Neutrophil (primary cell): ENCODE results near the gene WDR37.
"Not testable (repeated sequence)": the region's sequence is repeated elsewhere in the genome, so short reads cannot be mapped to it uniquely, and the experiment has no call there.

ENCODE experiments used
- H3K27ac ChIP-seq: fragments of 200-600 bp; sonication (generic); 2 replicates; pipeline ENCODE4 v1.5.1; 2016; ENCODE audit warnings: mild to moderate bottlenecking, moderate library complexity
- H3K27me3 ChIP-seq: fragments of 200-600 bp; sonication (generic); 2 replicates; pipeline ENCODE4 v1.6.0; 2016; ENCODE audit warnings: mild to moderate bottlenecking
- H3K36me3 ChIP-seq: fragments of 200-600 bp; sonication (generic); 2 replicates; pipeline ENCODE4 v1.5.1; 2017
- H3K4me1 ChIP-seq, 2 experiments: fragments of 200-600 bp in 1 of 2; sonication (generic) in 1 of 2; 1 replicate in 1 of 2; 2 replicates in 1 of 2; pipeline versions ENCODE4 v1.5.1 to v1.6.1; 2013 to 2016; ENCODE audit warnings: low read depth in 1 of 2, low read length in 1 of 2, mild to moderate bottlenecking in 1 of 2, moderate library complexity in 1 of 2; ENCODE audit not compliant: control insufficient read depth in 1 of 2, insufficient read depth in 1 of 2
- H3K4me3 ChIP-seq, 2 experiments: fragments of 200-600 bp in 1 of 2; sonication (generic) in 1 of 2; 1 replicate in 1 of 2; 2 replicates in 1 of 2; pipeline ENCODE4 v1.5.1; 2013 to 2016; ENCODE audit warnings: low read depth in 1 of 2, low read length in 1 of 2, mild to moderate bottlenecking in 1 of 2, moderate library complexity in 1 of 2
- H3K9me3 ChIP-seq: fragments of 200-600 bp; sonication (generic); 2 replicates; pipeline ENCODE4 v1.5.1; 2016
- TF ChIP-seq, protein P1 (sequence below): fragments of 200-600 bp; sonication (generic); IDR thresholded peaks from 2 replicates; pipeline ENCODE4 v1.5.1; 2016; ENCODE audit warnings: antibody characterized with exemption

The WDR37 gene

DNA sequence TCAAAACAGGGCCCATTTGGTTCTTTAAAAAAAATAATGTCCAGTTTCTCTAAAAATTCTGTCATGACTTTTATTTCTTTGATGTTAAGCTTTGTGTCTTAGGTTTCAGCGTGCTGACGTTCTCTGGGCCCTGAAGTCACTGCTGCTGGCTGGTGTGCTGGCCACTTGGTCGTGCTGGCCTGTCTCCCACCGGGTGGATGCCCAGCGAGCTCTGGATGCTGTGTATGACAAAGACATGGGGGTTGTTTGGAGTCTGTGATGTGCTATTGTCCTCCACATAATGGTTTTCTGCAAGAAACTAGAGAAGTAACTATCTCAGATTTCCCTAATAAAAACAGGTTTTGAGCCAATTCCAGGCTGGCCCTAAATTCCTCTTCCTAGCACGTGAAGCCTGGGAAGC is 21.0 kb upstream of the WDR37 start:
- no peak overlapping the region for H3K4me3 ChIP-seq
- TF ChIP-seq, protein P1, sequence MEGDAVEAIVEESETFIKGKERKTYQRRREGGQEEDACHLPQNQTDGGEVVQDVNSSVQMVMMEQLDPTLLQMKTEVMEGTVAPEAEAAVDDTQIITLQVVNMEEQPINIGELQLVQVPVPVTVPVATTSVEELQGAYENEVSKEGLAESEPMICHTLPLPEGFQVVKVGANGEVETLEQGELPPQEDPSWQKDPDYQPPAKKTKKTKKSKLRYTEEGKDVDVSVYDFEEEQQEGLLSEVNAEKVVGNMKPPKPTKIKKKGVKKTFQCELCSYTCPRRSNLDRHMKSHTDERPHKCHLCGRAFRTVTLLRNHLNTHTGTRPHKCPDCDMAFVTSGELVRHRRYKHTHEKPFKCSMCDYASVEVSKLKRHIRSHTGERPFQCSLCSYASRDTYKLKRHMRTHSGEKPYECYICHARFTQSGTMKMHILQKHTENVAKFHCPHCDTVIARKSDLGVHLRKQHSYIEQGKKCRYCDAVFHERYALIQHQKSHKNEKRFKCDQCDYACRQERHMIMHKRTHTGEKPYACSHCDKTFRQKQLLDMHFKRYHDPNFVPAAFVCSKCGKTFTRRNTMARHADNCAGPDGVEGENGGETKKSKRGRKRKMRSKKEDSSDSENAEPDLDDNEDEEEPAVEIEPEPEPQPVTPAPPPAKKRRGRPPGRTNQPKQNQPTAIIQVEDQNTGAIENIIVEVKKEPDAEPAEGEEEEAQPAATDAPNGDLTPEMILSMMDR: no peak
- H3K27me3 ChIP-seq: no peaks in the 10 kb centered on the region
- peaks cover 22% of the 10 kb centered on the region for H3K36me3 ChIP-seq
- no peaks in the 10 kb centered on the region for H3K4me1 ChIP-seq
- no peaks in the 10 kb centered on the region for H3K9me3 ChIP-seq
- H3K27ac ChIP-seq: no peak overlapping the region

DNA sequence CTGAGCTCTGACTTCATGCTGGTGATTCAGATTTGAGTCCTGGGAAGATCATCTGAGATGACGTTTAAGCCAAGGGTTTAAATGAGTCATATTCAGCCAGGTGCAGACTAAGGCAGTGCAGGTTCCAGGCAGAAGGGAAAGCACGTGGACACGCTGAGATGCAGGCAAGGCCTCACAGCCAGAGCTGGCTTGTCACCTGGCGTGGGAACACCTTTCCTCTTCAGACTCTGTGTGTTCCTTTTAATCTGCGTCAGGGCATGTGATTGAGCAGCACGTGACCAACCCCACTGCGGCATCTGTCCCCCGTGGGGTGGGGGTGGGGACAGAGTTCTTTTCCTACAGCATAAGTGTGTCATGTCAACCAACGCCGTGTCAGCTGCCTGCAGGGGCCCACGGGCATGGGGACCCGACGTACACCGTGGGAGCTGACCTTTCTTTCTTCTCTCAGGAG is 19.8 kb upstream of the WDR37 start:
- no peaks in the 10 kb centered on the region for H3K4me1 ChIP-seq
- no peaks in the 10 kb centered on the region for H3K9me3 ChIP-seq
- H3K4me3 ChIP-seq: no peak overlapping the region
- TF ChIP-seq, protein P1: no peak
- no peak overlapping the region for H3K27ac ChIP-seq
- H3K36me3 ChIP-seq: peaks cover 33% of the 10 kb centered on the region
- no peaks in the 10 kb centered on the region for H3K27me3 ChIP-seq

DNA sequence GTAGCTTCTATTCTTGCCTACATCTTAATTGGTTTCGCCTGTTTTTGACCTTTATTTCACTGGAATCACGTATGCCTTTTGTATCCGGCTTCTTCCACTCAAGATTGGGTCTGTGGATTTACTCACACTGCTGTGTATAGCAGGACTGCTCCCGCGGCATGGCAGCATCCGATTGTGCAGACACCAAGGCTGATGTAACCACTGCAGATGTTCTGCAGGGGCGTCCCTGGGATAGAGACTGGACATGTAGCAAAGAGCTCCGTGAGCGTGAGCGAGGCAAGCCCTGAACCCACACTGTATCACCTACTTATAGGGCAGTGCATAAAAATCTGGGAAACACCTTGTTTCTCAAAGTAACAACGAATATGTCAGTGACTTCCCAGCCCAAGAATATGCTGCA is 19.1 kb upstream of the WDR37 start:
- H3K27me3 ChIP-seq: no peaks in the 10 kb centered on the region
- no peak overlapping the region for H3K27ac ChIP-seq
- no peaks in the 10 kb centered on the region for H3K9me3 ChIP-seq
- H3K4me1 ChIP-seq: peaks cover 3 to 4% of the 10 kb centered on the region in 2 experiments
- H3K4me3 ChIP-seq: no peak overlapping the region
- H3K36me3 ChIP-seq: peaks cover 33% of the 10 kb centered on the region
- TF ChIP-seq, protein P1: no peak

DNA sequence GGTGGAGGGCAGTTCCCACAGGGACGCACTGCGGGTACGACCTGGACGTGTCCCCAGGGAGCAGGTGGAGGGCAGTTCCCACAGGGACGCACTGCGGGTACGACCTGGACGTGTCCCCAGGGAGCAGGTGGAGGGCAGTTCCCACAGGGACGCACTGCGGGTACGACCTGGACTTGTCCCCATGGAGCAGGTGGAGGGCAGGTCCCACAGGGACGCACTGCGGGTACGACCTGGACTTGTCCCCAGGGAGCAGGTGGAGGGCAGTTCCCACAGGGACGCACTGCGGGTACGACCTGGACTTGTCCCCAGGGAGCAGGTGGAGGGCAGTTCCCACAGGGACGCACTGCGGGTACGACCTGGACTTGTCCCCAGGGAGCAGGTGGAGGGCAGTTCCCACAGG is 17.4 kb upstream of the WDR37 start:
- H3K27ac ChIP-seq, H3K27me3 ChIP-seq, H3K9me3 ChIP-seq, H3K4me3 ChIP-seq: not testable (repeated sequence)
- peaks cover 17 to 20% of the 10 kb centered on the region in 2 experiments for H3K4me1 ChIP-seq
- peaks cover 33% of the 10 kb centered on the region for H3K36me3 ChIP-seq

DNA sequence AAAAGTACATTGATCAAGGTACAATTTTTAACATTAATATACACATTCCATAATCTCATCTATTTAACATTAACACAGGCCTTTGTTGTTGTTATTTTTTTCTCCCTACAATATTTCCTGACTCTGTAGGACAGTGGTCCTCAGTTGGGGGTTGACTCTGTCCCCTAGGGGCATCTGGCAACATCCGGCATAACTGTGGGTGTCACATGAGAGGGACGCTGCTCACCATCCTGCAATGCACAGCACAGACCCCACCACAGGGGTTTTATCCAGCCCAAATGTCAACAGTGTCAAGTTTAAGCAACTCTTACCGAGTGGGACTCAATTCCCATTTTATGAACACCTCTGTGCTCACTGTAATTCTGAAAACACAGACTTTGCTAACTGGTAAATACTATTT is 16.1 kb upstream of the WDR37 start:
- Histone ChIP-seq H3K4me3 (no peak overlapping the region), H3K27ac (no peak overlapping the region), H3K9me3 (no peaks in the 10 kb centered on the region), H3K4me1 (peaks cover 31 to 34% of the 10 kb centered on the region in 2 experiments), H3K27me3 (no peaks in the 10 kb centered on the region), H3K36me3 (peaks cover 33% of the 10 kb centered on the region)
- TF ChIP-seq, protein P1: no peak

DNA sequence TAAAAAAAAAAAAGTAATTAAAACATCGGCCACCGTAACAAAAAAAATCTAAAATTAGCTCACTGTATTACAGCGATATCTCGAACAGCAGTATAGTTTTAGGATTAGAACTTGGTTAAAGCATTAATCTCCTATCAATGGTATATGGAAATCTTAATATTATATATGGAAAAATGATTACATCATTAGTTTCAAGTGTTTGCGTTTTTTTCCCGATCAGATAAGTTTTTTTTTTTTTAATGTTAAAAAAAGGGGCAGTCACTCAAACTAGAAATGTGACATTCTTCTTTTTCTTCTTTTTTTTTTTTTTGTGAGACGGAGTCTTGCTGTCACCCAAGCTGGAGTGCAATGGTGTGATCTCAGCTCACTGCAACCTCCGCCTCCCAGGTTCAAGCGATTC is 14.7 kb upstream of the WDR37 start:
- H3K27me3 ChIP-seq: no peaks in the 10 kb centered on the region
- H3K4me1 ChIP-seq: peaks cover 42 to 47% of the 10 kb centered on the region in 2 experiments
- no peaks in the 10 kb centered on the region for H3K9me3 ChIP-seq
- peak overlapping the region; percentile 91 for H3K27ac ChIP-seq
- peaks cover 33% of the 10 kb centered on the region for H3K36me3 ChIP-seq
- H3K4me3 ChIP-seq: no peak overlapping the region
- TF ChIP-seq, protein P1: no peak
